Left lung (tissue), 10 donors: Measurements from ENCODE around the gene ZMYND8. TPM values are rescaled to one million over a fixed set of nuclear protein-coding genes. Genes with fewer than 3 reads are reported as not detected.

Experiments
- ATAC-seq: fragments of 200-7000 bp; cut with Tn5 transposase; one replicate; pipeline ENCODE4 v1.9.1; 2020; ENCODE audit warnings: moderate library complexity
- DNase-seq, 4 donors: peaks; one replicate each; pipeline ENCODE4 v3.0.0-alpha.2; 2013 to 2020
- H3K27ac ChIP-seq, 2 donors: fragments of 200-600 bp; sonication (generic) in 1 of 2; one replicate each; pipeline versions ENCODE4 v1.5.0 to v1.8.0; 2020 to 2021
- H3K27me3 ChIP-seq, 2 donors: fragments of 200-600 bp; sonication (generic) in 1 of 2; one replicate each; pipeline versions ENCODE4 v1.5.0 to v1.8.0; 2020 to 2021
- H3K36me3 ChIP-seq, 2 donors: fragments of 200-600 bp; sonication (generic) in 1 of 2; one replicate each; pipeline versions ENCODE4 v1.5.0 to v1.8.0; 2020 to 2021
- H3K4me1 ChIP-seq, 2 donors: fragments of 200-600 bp; one replicate each; pipeline ENCODE4 v1.8.0; 2021
- H3K4me3 ChIP-seq, 2 donors: fragments of 200-600 bp; sonication (generic) in 1 of 2; one replicate each; pipeline versions ENCODE4 v1.5.0 to v1.8.0; 2020 to 2021; ENCODE audit warnings: mild to moderate bottlenecking in 1 of 2
- H3K9me3 ChIP-seq, 2 donors: fragments of 200-600 bp; sonication (generic) in 1 of 2; one replicate each; pipeline versions ENCODE4 v1.5.0 to v1.8.0; 2020 to 2021
- CTCF ChIP-seq, 2 donors: fragments of 200-600 bp; sonication (generic) in 1 of 2; IDR thresholded peaks; one replicate each; pipeline versions ENCODE4 v1.5.0 to v1.8.0; 2021; ENCODE audit warnings: antibody characterized with exemption in 2 of 2
- intact Hi-C, 2 donors: fragments of 100-400 bp; cut with DNase I; formaldehyde crosslinking; loops; one replicate each; pipeline versions ENCODE4 v1.11.2 to v1.14.2; 2022
- polyA plus RNA-seq, 6 donors: library from polyadenylated mRNA; unstranded; fragments of 120-200 nt; gene quantifications; one replicate each; pipeline ENCODE4 v1.2.1, GENCODE V29; 2013; ENCODE audit not compliant: insufficient read length in 6 of 6
- total RNA-seq, 2 donors: library from RNA; stranded (reverse); fragmentation: NEBNext Ultra II Directional; extraction: Animal tissue kit (Norgen Biotek cat#: 25700); gene quantifications; one replicate each; pipeline ENCODE4 v1.2.1, GENCODE V29; 2021
- donor health status: DM: no; HTN: yes; CAD: no.
- donor health status: DM: no; HTN: no; CAD: no.

ZMYND8 gene
- total and polyA plus RNA-seq, 8 donors, result 38.9 to 50.8 (median 42.4) TPM

- Histone ChIP-seq H3K27ac (no peak overlapping the region), H3K9me3 (no peaks in the 10 kb centered on the region), H3K4me3 (no peak overlapping the region), H3K27me3 (no peaks in the 10 kb centered on the region), H3K4me1 (no peaks in the 10 kb centered on the region), H3K36me3 (peaks cover 0 to 98% of the 10 kb centered on the region in 2 donors)
- DNase-seq (no peak), ATAC-seq (no peak)
- TF ChIP-seq CTCF (IDR thresholded peaks at IDR 0.05), result no peak
- intact Hi-C loops, result no loop called here
Measured at GRCh38 chr20:47227119-47227518, 129.4 kb downstream of the ZMYND8 start.

GRCh38 chr20:47225458-47225857, 131.0 kb downstream of the ZMYND8 start:
- no peak for TF ChIP-seq CTCF (IDR thresholded peaks at IDR 0.05)
- no peaks in the 10 kb centered on the region for H3K9me3 ChIP-seq
- intact Hi-C loops, result no loop called here
- H3K36me3 ChIP-seq, result peaks cover 0 to 98% of the 10 kb centered on the region in 2 donors
- no peak overlapping the region for H3K4me3 ChIP-seq
- DNase-seq (no peak), ATAC-seq (no peak)
- H3K27ac ChIP-seq, result no peak overlapping the region
- no peaks in the 10 kb centered on the region for H3K4me1 ChIP-seq
- no peaks in the 10 kb centered on the region for H3K27me3 ChIP-seq

- no peak overlapping the region for H3K27ac ChIP-seq
- ATAC-seq (no peak), DNase-seq (no peak)
- H3K4me3 ChIP-seq, result no peak overlapping the region
- no peaks in the 10 kb centered on the region for H3K4me1 ChIP-seq
- H3K36me3 ChIP-seq, result peaks cover 0 to 98% of the 10 kb centered on the region in 2 donors
- H3K9me3 ChIP-seq, result no peaks in the 10 kb centered on the region
- no peak for TF ChIP-seq CTCF (IDR thresholded peaks at IDR 0.05)
- intact Hi-C loops, result no loop called here
- no peaks in the 10 kb centered on the region for H3K27me3 ChIP-seq
Measured at GRCh38 chr20:47224857-47225256, 131.6 kb downstream of the ZMYND8 start.

GRCh38 chr20:47224300-47224791, 132.2 kb downstream of the ZMYND8 start:
- peaks cover 0 to 98% of the 10 kb centered on the region in 2 donors for H3K36me3 ChIP-seq
- DNase-seq (no peak), ATAC-seq (no peak)
- H3K4me1 ChIP-seq, result no peaks in the 10 kb centered on the region
- H3K27me3 ChIP-seq, result no peaks in the 10 kb centered on the region
- no peak overlapping the region for H3K27ac ChIP-seq
- no peak for TF ChIP-seq CTCF (IDR thresholded peaks at IDR 0.05)
- H3K4me3 ChIP-seq, result no peak overlapping the region
- intact Hi-C loops, result no loop called here
- H3K9me3 ChIP-seq, result no peaks in the 10 kb centered on the region

- H3K27ac ChIP-seq, result no peak overlapping the region
- no peaks in the 10 kb centered on the region for H3K4me1 ChIP-seq
- TF ChIP-seq CTCF (IDR thresholded peaks at IDR 0.05), result no peak
- ATAC-seq (no peak), DNase-seq (no peak)
- intact Hi-C loops, result no loop called here
- H3K9me3 ChIP-seq, result no peaks in the 10 kb centered on the region
- no peaks in the 10 kb centered on the region for H3K27me3 ChIP-seq
- no peak overlapping the region for H3K4me3 ChIP-seq
- peaks cover 0 to 98% of the 10 kb centered on the region in 2 donors for H3K36me3 ChIP-seq
Measured at GRCh38 chr20:47223896-47224295, 132.6 kb downstream of the ZMYND8 start.
